GM10266 (cell line): ENCODE data around the gene SRMS.

Experiments
- DNase-seq: peaks from one replicate; pipeline ENCODE4 v3.0.0; 2012; ENCODE audit errors: extremely low spot score
- TF ChIP-seq, protein P1 (sequence below): IDR thresholded peaks from 2 replicates; pipeline ENCODE4 v1.5.1; 2012; ENCODE audit warnings: mild to moderate bottlenecking, low read depth; ENCODE audit not compliant: control insufficient read depth, insufficient read depth; ENCODE audit errors: missing control alignments

Gene SRMS

DNA sequence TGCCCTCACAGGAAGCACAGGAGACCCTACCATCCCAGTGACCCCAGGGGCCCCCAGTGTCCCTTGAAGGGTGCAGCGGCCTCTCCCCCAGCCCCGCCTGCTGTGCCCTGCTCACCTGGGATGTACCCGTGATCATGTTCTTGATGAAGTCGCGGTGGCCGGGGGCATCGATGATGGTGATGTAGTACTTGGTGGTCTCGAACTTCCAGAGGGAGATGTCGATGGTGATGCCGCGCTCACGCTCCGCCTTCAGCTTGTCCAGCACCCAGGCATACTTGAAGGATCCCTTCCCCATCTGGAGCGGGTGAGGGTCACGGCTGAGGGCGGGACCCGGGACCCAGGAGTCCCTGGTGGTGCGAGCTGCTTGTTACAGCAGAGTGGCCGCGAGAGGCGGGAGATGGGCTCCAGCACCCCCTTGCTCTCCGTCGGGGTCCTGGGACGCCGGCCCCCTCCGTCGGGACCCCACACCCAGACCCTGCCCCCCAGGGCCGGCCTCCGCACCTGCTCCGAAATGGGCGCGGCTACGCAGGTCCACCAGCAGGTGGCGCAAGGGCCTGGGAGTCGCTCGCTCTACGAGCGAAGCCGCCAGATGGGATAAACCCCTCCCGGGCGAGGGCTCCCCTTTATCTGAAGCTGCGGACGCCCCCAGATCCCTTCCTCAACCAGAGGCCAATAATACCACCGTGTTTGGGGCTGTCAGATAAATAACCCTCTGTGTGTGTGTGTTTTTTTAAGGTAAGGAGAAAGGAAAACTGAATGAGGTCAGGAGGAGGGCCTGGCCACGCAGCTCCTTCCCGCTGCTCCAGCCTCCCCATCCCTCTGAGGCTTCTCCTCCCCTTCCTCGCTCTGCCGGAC, 51.6 kb downstream of the SRMS start:
- TF ChIP-seq, protein P1, sequence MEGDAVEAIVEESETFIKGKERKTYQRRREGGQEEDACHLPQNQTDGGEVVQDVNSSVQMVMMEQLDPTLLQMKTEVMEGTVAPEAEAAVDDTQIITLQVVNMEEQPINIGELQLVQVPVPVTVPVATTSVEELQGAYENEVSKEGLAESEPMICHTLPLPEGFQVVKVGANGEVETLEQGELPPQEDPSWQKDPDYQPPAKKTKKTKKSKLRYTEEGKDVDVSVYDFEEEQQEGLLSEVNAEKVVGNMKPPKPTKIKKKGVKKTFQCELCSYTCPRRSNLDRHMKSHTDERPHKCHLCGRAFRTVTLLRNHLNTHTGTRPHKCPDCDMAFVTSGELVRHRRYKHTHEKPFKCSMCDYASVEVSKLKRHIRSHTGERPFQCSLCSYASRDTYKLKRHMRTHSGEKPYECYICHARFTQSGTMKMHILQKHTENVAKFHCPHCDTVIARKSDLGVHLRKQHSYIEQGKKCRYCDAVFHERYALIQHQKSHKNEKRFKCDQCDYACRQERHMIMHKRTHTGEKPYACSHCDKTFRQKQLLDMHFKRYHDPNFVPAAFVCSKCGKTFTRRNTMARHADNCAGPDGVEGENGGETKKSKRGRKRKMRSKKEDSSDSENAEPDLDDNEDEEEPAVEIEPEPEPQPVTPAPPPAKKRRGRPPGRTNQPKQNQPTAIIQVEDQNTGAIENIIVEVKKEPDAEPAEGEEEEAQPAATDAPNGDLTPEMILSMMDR = peak; percentile 95
- peak; percentile 92 for DNase-seq

DNA sequence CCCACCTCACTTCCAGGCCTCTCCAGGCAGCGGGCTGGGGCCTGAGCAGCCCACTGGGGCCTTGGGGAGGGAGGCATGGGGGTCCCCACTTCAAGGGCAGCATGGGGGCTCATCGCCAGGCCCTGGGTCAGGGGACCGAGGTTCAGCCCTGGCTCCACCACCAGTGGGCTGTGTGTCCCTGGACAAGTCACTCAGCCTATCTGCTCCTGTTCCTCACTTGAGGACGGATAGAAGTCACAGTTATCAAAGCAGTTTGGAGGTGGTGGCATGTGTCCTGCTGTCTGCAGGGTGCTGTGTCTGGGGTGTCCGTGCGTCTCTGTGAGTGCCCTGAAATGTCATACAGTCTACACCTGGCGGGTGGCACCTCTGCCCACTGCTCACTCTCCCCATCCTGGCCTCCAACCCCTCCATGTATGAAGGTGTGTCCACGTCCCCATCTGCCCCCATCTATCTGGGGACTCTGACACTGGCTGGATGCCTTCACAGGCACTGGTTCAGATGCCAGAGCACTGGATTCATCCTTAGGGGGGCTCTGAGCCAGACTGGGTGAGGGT, 52.3 kb downstream of the SRMS start:
- no peak for DNase-seq

DNA sequence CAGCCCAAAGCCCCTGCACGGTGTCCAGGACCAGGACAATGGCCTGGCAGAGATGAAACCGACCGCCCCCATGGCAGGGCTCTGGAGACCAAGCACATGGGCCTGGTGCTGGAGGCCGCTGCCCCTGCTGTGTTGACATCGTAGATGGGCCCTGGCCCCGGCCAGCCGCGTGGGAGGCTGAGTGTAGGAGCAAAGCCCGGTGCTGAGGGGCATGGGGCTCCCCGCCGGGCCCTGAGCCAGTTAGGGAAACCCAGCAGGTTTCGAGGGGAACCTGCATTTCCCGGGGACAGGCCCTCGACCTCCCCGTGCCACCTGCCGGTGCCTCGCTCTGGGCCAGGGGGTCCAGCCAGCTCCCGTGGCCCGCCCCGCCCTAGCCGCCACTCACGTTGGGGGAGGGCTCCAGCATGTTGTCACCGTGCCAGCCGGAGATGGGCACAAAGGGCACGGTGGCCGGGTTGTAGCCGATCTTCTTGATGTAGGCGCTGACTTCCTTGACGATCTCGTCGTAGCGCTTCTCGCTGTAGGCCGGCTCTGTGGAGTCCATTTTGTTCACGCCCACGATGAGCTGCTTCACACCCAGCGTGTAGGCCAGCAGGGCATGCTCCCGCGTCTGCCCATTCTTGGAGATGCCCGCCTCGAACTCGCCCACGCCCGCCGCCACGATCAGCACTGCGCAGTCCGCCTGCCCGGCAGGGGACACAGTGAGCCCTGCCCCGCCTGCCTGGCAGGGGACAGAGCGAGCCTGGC, 53.0 kb downstream of the SRMS start:
- DNase-seq = no peak
- TF ChIP-seq, protein P1 = no peak

More for the DNA sequence above, 52.3 kb downstream of the SRMS start:
- TF ChIP-seq, protein P1 = no peak

DNA sequence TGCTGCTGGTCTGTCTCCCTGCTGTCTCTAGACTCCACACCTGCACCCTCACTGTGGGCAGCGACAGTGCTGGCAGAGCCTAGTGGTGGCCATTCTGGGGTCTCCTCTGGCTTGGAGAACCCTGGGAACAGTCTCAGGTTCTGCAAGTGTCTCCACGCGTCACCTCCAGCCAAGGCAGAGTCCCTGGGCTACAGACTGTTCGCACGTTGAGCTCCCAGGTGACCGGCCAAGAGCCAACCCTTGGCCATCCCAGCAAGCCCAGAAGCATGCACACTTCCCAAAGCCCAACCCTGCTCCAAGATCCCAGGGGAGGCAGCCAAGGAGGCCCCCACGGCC, 53.5 kb downstream of the SRMS start:
- TF ChIP-seq, protein P1 = no peak
- no peak for DNase-seq

DNA sequence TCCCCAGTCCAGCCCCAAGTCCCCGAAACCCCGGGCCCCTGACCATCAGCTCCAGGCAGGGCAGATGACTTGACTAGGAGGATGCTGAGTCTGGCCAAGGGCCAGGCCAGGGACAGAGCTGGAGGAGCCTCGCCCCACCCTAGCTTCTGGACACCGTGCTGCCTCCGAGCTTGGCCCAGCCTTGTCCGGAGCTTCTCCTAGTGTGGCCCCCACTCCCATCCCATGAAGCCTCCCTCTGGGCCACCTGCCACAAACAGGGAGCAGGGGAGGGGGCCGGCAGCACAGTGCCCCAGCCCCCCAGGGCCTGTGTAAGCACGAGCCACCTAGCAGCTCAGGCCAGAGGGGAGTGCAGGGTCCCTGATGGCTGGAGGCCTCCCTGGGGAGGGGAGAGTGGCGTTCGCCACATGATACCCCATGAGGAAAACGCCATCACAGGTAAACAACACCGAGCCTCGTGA, 54.0 kb downstream of the SRMS start:
- TF ChIP-seq, protein P1 = no peak
- no peak for DNase-seq

DNA sequence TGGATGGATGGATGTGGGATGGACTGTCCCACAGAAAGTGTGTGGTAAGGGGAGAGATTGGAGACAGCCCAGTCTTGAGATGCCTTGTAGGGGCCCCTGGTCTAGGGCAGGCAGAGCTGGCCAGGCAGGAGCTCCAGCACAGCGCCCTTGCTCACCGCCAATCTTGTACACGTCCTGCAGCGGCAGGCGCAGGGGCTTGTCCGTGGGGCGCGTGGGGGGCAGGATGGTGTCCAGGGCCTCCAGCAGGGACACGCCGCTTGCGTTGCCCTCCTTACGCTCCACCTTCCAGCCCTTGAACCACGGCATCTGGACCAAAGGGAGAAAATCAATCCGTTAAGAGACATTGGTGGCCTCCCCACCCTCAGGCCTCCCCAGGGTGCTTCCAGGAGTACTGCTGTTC, 54.6 kb downstream of the SRMS start:
- TF ChIP-seq, protein P1 = no peak
- DNase-seq = no peak
